IMR-90 (cell line): ENCODE measurements around the gene GPC6. TPM values are rescaled to one million over a fixed set of nuclear protein-coding genes. Genes with fewer than 3 reads are reported as not detected.

Source experiments
- ATAC-seq: fragments of 200-7000 bp; cut with Tn5 transposase; 2 replicates; pipeline ENCODE4 v1.9.1; 2020; ENCODE audit warnings: low read depth, mild to moderate bottlenecking, moderate library complexity
- BruUV-seq: library from RNA; stranded (reverse); fragments of 400-500 nt; replicated peaks from 2 replicates; lab custom pipeline; 2021; lab: Mats Ljungman, UMichigan
- CTCF ChIA-PET: fragments of 300-600 bp; formaldehyde crosslinking; extraction: SDS; loops from one replicate; lab custom pipeline; 2021; ENCODE audit warnings: antibody characterized with exemption; lab: Yijun Ruan, JAX
- POLR2A ChIA-PET: fragments of 300-600 bp; sonication (Branson Sonifier 250); formaldehyde crosslinking; loops from one replicate; lab custom pipeline; 2022; ENCODE audit warnings: antibody characterized with exemption; ENCODE audit not compliant: unreplicated experiment; lab: Charles Lee
- DNase-seq: peaks from one replicate; pipeline ENCODE4 v3.0.0; 2013
- H2AFZ ChIP-seq: replicated peaks from 2 replicates; pipeline ENCODE3; 2013; ENCODE audit warnings: low read length, mild to moderate bottlenecking; ENCODE audit not compliant: poor library complexity
- H2AK5ac ChIP-seq: 2 replicates; pipeline ENCODE4 v1.6.1; 2013; ENCODE audit warnings: low read depth, low read length, inconsistent platforms
- H2AK9ac ChIP-seq: replicated peaks from 2 replicates; pipeline ENCODE3; 2013; ENCODE audit warnings: mild to moderate bottlenecking, low read depth, low read length, moderate library complexity; ENCODE audit not compliant: poor library complexity
- H2BK120ac ChIP-seq: 2 replicates; pipeline ENCODE4 v1.6.1; 2013; ENCODE audit warnings: low read depth, low read length, inconsistent platforms
- H2BK15ac ChIP-seq: 3 replicates; pipeline ENCODE4 v1.6.1; 2013; ENCODE audit warnings: low read depth, low read length, inconsistent platforms
- H2BK20ac ChIP-seq: 2 replicates; pipeline ENCODE4 v1.6.1; 2013; ENCODE audit warnings: low read depth, mild to moderate bottlenecking, inconsistent platforms, low read length, moderate library complexity
- H2BK5ac ChIP-seq: 2 replicates; pipeline ENCODE4 v1.6.1; 2013; ENCODE audit warnings: mild to moderate bottlenecking, low read depth, low read length, inconsistent platforms; ENCODE audit not compliant: poor library complexity, severe bottlenecking
- H3K14ac ChIP-seq: replicated peaks from 2 replicates; pipeline ENCODE4 v1.6.1; 2013; ENCODE audit warnings: low read depth, low read length, inconsistent platforms
- H3K18ac ChIP-seq: 2 replicates; pipeline ENCODE4 v1.6.1; 2013; ENCODE audit warnings: low read depth, low read length, control low read depth
- H3K23ac ChIP-seq: 2 replicates; pipeline ENCODE4 v1.6.1; 2013; ENCODE audit warnings: low read depth, low read length, inconsistent platforms
- H3K27ac ChIP-seq: 2 replicates; pipeline ENCODE4 v1.5.1; 2013; ENCODE audit warnings: mild to moderate bottlenecking, control low read depth, low read length; ENCODE audit not compliant: insufficient read depth
- H3K27me3 ChIP-seq: 2 replicates; pipeline ENCODE4 v1.6.1; 2013; ENCODE audit warnings: low read length; ENCODE audit not compliant: control insufficient read depth, insufficient read depth
- H3K36me3 ChIP-seq: 2 replicates; pipeline ENCODE4 v1.6.1; 2013; ENCODE audit warnings: low read length, mixed read lengths; ENCODE audit not compliant: control insufficient read depth, insufficient read depth
- H3K4ac ChIP-seq: 2 replicates; pipeline ENCODE4 v1.6.1; 2013; ENCODE audit warnings: low read depth, low read length, inconsistent platforms
- H3K4me1 ChIP-seq: 2 replicates; pipeline ENCODE4 v1.6.1; 2013; ENCODE audit warnings: low read length, mixed read lengths; ENCODE audit not compliant: control insufficient read depth, insufficient read depth
- H3K4me2 ChIP-seq: 2 replicates; pipeline ENCODE4 v1.6.1; 2013; ENCODE audit warnings: low read depth, mild to moderate bottlenecking, control low read depth, low read length, moderate library complexity
- H3K4me3 ChIP-seq: 2 replicates; pipeline ENCODE4 v1.5.1; 2013; ENCODE audit warnings: low read depth, mild to moderate bottlenecking, control low read depth, low read length, moderate library complexity; ENCODE audit not compliant: insufficient read depth
- H3K56ac ChIP-seq: 2 replicates; pipeline ENCODE4 v1.6.1; 2013; ENCODE audit warnings: low read length, inconsistent platforms; ENCODE audit not compliant: insufficient read depth; ENCODE audit errors: extremely low read depth
- H3K79me1 ChIP-seq, 2 experiments: 2 replicates each; pipeline ENCODE4 v1.6.1; 2013; ENCODE audit warnings: low read length in 2 of 2, inconsistent platforms in 1 of 2, low read depth in 1 of 2
- H3K9ac ChIP-seq: 2 replicates; pipeline ENCODE4 v1.6.1; 2013; ENCODE audit warnings: low read depth, low read length, control low read depth
- H3K9me1 ChIP-seq: 2 replicates; pipeline ENCODE4 v1.6.1; 2013; ENCODE audit warnings: low read length, inconsistent platforms; ENCODE audit not compliant: insufficient read depth
- H3K9me3 ChIP-seq: 2 replicates; pipeline ENCODE4 v1.6.1; 2013; ENCODE audit warnings: low read length; ENCODE audit not compliant: control insufficient read depth, insufficient read depth
- H4K20me1 ChIP-seq: 2 replicates; pipeline ENCODE4 v1.6.1; 2013; ENCODE audit warnings: low read length, inconsistent platforms; ENCODE audit not compliant: insufficient read depth
- H4K5ac ChIP-seq: 2 replicates; pipeline ENCODE4 v1.6.1; 2013; ENCODE audit warnings: mild to moderate bottlenecking, low read depth, low read length, control low read depth
- H4K8ac ChIP-seq, 2 experiments: 2 replicates each; pipeline ENCODE4 v1.6.1; 2013; ENCODE audit warnings: low read depth in 2 of 2, low read length in 2 of 2, control low read depth in 1 of 2, inconsistent platforms in 1 of 2
- H4K91ac ChIP-seq: 2 replicates; pipeline ENCODE4 v1.6.1; 2013; ENCODE audit warnings: low read depth, low read length, inconsistent platforms; ENCODE audit not compliant: insufficient read depth
- BHLHE40 ChIP-seq: fragments of 150-350 bp; IDR thresholded peaks from 2 replicates; pipeline ENCODE4 v1.6.1; 2016; ENCODE audit warnings: mild to moderate bottlenecking, low read depth, low read length
- CEBPB ChIP-seq: IDR thresholded peaks from 2 replicates; pipeline ENCODE4 v1.6.1; 2012; ENCODE audit warnings: low read depth, low read length, improper control_type of control experiment
- CHD1 ChIP-seq: IDR thresholded peaks from 2 replicates; pipeline ENCODE4 v1.6.1; 2012; ENCODE audit warnings: low read depth, low read length, improper control_type of control experiment
- CTCF ChIP-seq: conservative IDR thresholded peaks from 2 replicates; pipeline ENCODE4 v1.5.1; 2012; ENCODE audit warnings: mild to moderate bottlenecking, low read depth, low read length, improper control_type of control experiment
- MAZ ChIP-seq: IDR thresholded peaks from 2 replicates; pipeline ENCODE4 v1.6.1; 2012; ENCODE audit warnings: low read depth, mild to moderate bottlenecking, low read length, improper control_type of control experiment, moderate library complexity, borderline replicate concordance
- MXI1 ChIP-seq: IDR thresholded peaks from 2 replicates; pipeline ENCODE4 v1.6.1; 2012; ENCODE audit warnings: low read depth, mild to moderate bottlenecking, low read length, moderate library complexity, borderline replicate concordance
- NFE2L2 ChIP-seq: fragments of 150-350 bp; IDR thresholded peaks from 2 replicates; pipeline ENCODE4 v1.6.1; 2016; ENCODE audit warnings: low read depth, mild to moderate bottlenecking, low read length
- POLR2A ChIP-seq: IDR thresholded peaks from 2 replicates; pipeline ENCODE4 v1.6.1; 2012; ENCODE audit warnings: mild to moderate bottlenecking, low read depth, low read length
- RCOR1 ChIP-seq: IDR thresholded peaks from 2 replicates; pipeline ENCODE4 v1.6.1; 2012; ENCODE audit warnings: mild to moderate bottlenecking, low read length, improper control_type of control experiment; ENCODE audit not compliant: insufficient replicate concordance
- SMC3 ChIP-seq: fragments of 150-350 bp; IDR thresholded peaks from 2 replicates; pipeline ENCODE4 v1.6.1; 2016; ENCODE audit warnings: low read depth, mild to moderate bottlenecking, antibody characterized with exemption, low read length, moderate library complexity
- WGBS, 2 experiments: methylation state at CpG; one replicate each; pipeline versions ENCODE4 v1.1.5 to v1.1.7; 2013; ENCODE audit warnings: missing lambda C conversion rate in 2 of 2; ENCODE audit not compliant: insufficient read length in 1 of 2; ENCODE audit errors: extremely low coverage in 2 of 2; 5-methylcytosine and 5-hydroxymethylcytosine counted together
- dilution Hi-C: fragments of 300-500 bp; cut with HindIII; formaldehyde crosslinking; loops from one replicate; pipeline ENCODE4 v1.14.3; 2018; ENCODE audit warnings: low sequenced_read_pairs; ENCODE audit not compliant: unreplicated experiment
- in situ Hi-C: fragments of 300-500 bp; cut with MboI; formaldehyde crosslinking; loops from 3 replicates; pipeline ENCODE4 v1.14.3; 2019; ENCODE audit warnings: low sequenced_read_pairs, inconsistent platforms, mixed read lengths
- intact Hi-C: fragments of 100-400 bp; cut with micrococcal nuclease; formaldehyde crosslinking; loops from 2 replicates; pipeline ENCODE4 v1.10.0; 2022
- polyA plus RNA-seq, 3 experiments: library from polyadenylated mRNA; depleted of rRNA; stranded (reverse); fragments of >200 nt; gene quantifications; 2 replicates each; pipeline ENCODE4 v1.2.3, GENCODE V29; 2012; ENCODE audit warnings: low replicate concordance in 1 of 3
- total RNA-seq: library from RNA; depleted of rRNA; stranded (reverse); fragments of >200 nt; gene quantifications from 2 replicates; pipeline ENCODE4 v1.2.3, GENCODE V29; 2012

Gene GPC6
- total and polyA plus RNA-seq, 2 of the 4 experiments (the other 2 are of a cell fraction), result 14.9 to 39.4 TPM

- no TSS peak for BruUV-seq
- H3K56ac ChIP-seq, result no peak overlapping the region
- POLR2A ChIA-PET, result no interaction called here
- DNase-seq (peak; percentile 36), ATAC-seq (peak; percentile 69)
- H2BK20ac ChIP-seq, result no peak overlapping the region
- no peaks in the 10 kb centered on the region for H3K36me3 ChIP-seq
- H2BK5ac ChIP-seq, result no peak overlapping the region
- no peak overlapping the region for H3K9ac ChIP-seq
- in situ Hi-C loops (no loop called here), intact Hi-C loops (no loop called here), dilution Hi-C loops (no loop called here)
- no peak overlapping the region for H2AFZ ChIP-seq
- no peak overlapping the region for H2AK9ac ChIP-seq
- H3K14ac ChIP-seq, result no peak overlapping the region
- H2BK15ac ChIP-seq, result no peak overlapping the region
- no peak overlapping the region for H4K5ac ChIP-seq
- H3K4ac ChIP-seq, result no peak overlapping the region
- no peak overlapping the region for H3K4me3 ChIP-seq
- no peaks in the 10 kb centered on the region for H3K9me1 ChIP-seq
- no peaks in the 10 kb centered on the region for H4K20me1 ChIP-seq
- no peak overlapping the region for H4K8ac ChIP-seq
- H3K9me3 ChIP-seq, result no peaks in the 10 kb centered on the region
- H3K79me1 ChIP-seq, result no peaks in the 10 kb centered on the region
- H3K4me1 ChIP-seq, result no peaks in the 10 kb centered on the region
- H4K91ac ChIP-seq, result no peak overlapping the region
- CTCF ChIA-PET, result no interaction called here
- H3K27me3 ChIP-seq, result no peaks in the 10 kb centered on the region
- H3K4me2 ChIP-seq, result no peak overlapping the region
- no peak overlapping the region for H2AK5ac ChIP-seq
- no peak overlapping the region for H3K27ac ChIP-seq
- 0% methylated on average over 1 of the region's 3 CpGs; no CpG with 5 or more reads in 1 of the 2 experiments for WGBS, 2 experiments
- no peak for TF ChIP-seq MAZ
- TF ChIP-seq CEBPB, result no peak
- no peak for TF ChIP-seq RCOR1
- TF ChIP-seq POLR2A, result no peak
- TF ChIP-seq CHD1, result no peak
- no peak for TF ChIP-seq CTCF
- no peak for TF ChIP-seq SMC3
- no peak for TF ChIP-seq NFE2L2
- no peak for TF ChIP-seq MXI1
- no peak for TF ChIP-seq BHLHE40
- no peak overlapping the region for H2BK120ac ChIP-seq
- no peak overlapping the region for H3K23ac ChIP-seq
- H3K18ac ChIP-seq, result no peak overlapping the region
These were observed 1053.7 kb downstream of the GPC6 start for GRCh38 chr13:94280349-94280748.
